GM12878 (cell line): ENCODE results near the gene ARMC9. TPM values are rescaled to one million over a fixed set of nuclear protein-coding genes. Genes with fewer than 3 reads are reported as not detected.

Experiments used
- ATAC-seq: fragments of 200-7000 bp; cut with Tn5 transposase; 3 replicates; pipeline ENCODE4 v1.9.1; 2020; ENCODE audit warnings: mild to moderate bottlenecking, moderate library complexity
- BruUV-seq: library from RNA; stranded (reverse); fragments of 400-500 nt; replicated peaks from 2 replicates; lab custom pipeline; 2021; lab: Mats Ljungman, UMichigan
- CTCF ChIA-PET: fragments of 300-600 bp; sonication (Branson Sonifier 250); formaldehyde crosslinking; extraction: SDS; loops from one replicate; lab custom pipeline; 2021; ENCODE audit warnings: inconsistent platforms; lab: Yijun Ruan, JAX
- POLR2A ChIA-PET: fragments of 350-600 bp; formaldehyde crosslinking; extraction: SDS; loops from one replicate; lab custom pipeline; 2021; ENCODE audit warnings: inconsistent platforms; lab: Charles Lee
- RAD21 ChIA-PET: fragments of 300-600 bp; sonication (Branson Sonifier 250); formaldehyde crosslinking; loops from one replicate; lab custom pipeline; 2023; ENCODE audit warnings: antibody characterized with exemption; ENCODE audit not compliant: unreplicated experiment; lab: Charles Lee
- SMC1A ChIA-PET: fragments of 300-600 bp; sonication (Branson Sonifier 250); formaldehyde crosslinking; loops from one replicate; lab custom pipeline; 2023; ENCODE audit not compliant: unreplicated experiment, uncharacterized antibody; lab: Charles Lee
- DNase-seq: peaks from one replicate; pipeline ENCODE4 v3.0.0-alpha.2; 2011; ENCODE audit warnings: low read depth, low spot score
- FAIRE-seq: peaks from 3 replicates; lab custom pipeline; 2011; peaks lifted over from hg19 to GRCh38; lab: Jason Lieb, UNC
- H2AFZ ChIP-seq: 2 replicates; pipeline ENCODE4 v1.6.0; 2011; ENCODE audit warnings: low read depth, low read length, control low read depth; ENCODE audit not compliant: control insufficient read depth
- H3K27ac ChIP-seq: 2 replicates; pipeline ENCODE4 v1.5.1; 2011; ENCODE audit warnings: control low read depth; ENCODE audit not compliant: control insufficient read depth, insufficient read depth
- H3K27me3 ChIP-seq, 2 experiments: replicated peaks in 1 of 2; 2 replicates each; pipeline versions ENCODE4 v1.6.0 to v1.6.1; 2011; ENCODE audit warnings: low read length in 1 of 2; ENCODE audit not compliant: control insufficient read depth in 2 of 2, insufficient read depth in 2 of 2
- H3K36me3 ChIP-seq, 2 experiments: 2 replicates each; pipeline ENCODE4 v1.5.1; 2011; ENCODE audit warnings: low read length in 1 of 2; ENCODE audit not compliant: control insufficient read depth in 2 of 2, insufficient read depth in 2 of 2
- H3K4me1 ChIP-seq: 2 replicates; pipeline ENCODE4 v1.6.1; 2011; ENCODE audit warnings: mild to moderate bottlenecking, low read length, moderate library complexity, mixed read lengths; ENCODE audit not compliant: control insufficient read depth, insufficient read depth
- H3K4me2 ChIP-seq: 2 replicates; pipeline ENCODE4 v1.6.0; 2011; ENCODE audit warnings: control low read depth; ENCODE audit not compliant: control insufficient read depth, insufficient read depth
- H3K4me3 ChIP-seq: fragments of 200-600 bp; sonication (generic); 2 replicates; pipeline ENCODE4 v1.5.1; 2016
- H3K79me2 ChIP-seq: 2 replicates; pipeline ENCODE4 v1.6.0; 2011; ENCODE audit warnings: low read length; ENCODE audit not compliant: control insufficient read depth, insufficient read depth
- H3K9ac ChIP-seq: 2 replicates; pipeline ENCODE4 v1.8.0; 2011; ENCODE audit warnings: low read length, control low read depth, mixed read lengths; ENCODE audit not compliant: control insufficient read depth, insufficient read depth
- H3K9me3 ChIP-seq: replicated peaks from 3 replicates; pipeline ENCODE4 v1.5.1; 2011; ENCODE audit warnings: mild to moderate bottlenecking, low read length; ENCODE audit not compliant: control insufficient read depth, insufficient read depth
- H4K20me1 ChIP-seq: 2 replicates; pipeline ENCODE4 v1.6.0; 2011; ENCODE audit not compliant: control insufficient read depth, insufficient read depth
- ATF7 ChIP-seq: fragments of 450-650 bp; IDR thresholded peaks from 2 replicates; pipeline ENCODE4 v1.6.1; 2016; ENCODE audit warnings: low read depth, mild to moderate bottlenecking
- BACH1 ChIP-seq: fragments of 450-650 bp; IDR thresholded peaks from 2 replicates; pipeline ENCODE4 v1.6.1; 2017; ENCODE audit warnings: mild to moderate bottlenecking, borderline replicate concordance
- CHD4 ChIP-seq: fragments of 200-600 bp; sonication (generic); IDR thresholded peaks from 2 replicates; pipeline ENCODE4 v1.6.1; 2016; ENCODE audit warnings: mild to moderate bottlenecking
- EGR1 ChIP-seq, 2 experiments: IDR thresholded peaks; 1 replicate in 1 of 2; 2 replicates in 1 of 2; pipeline ENCODE4 v1.6.1; 2011 to 2012; ENCODE audit warnings: low read depth in 2 of 2, low read length in 2 of 2, borderline replicate concordance in 1 of 2, mild to moderate bottlenecking in 1 of 2, moderate library complexity in 1 of 2
- HDGF ChIP-seq: fragments of 450-650 bp; IDR thresholded peaks from 2 replicates; pipeline ENCODE4 v1.6.1; 2016; ENCODE audit warnings: antibody characterized with exemption
- MEF2A ChIP-seq: IDR thresholded peaks from 2 replicates; pipeline ENCODE4 v1.6.1; 2011; ENCODE audit warnings: low read depth, mild to moderate bottlenecking, low read length, moderate library complexity; ENCODE audit not compliant: insufficient read depth
- MXI1 ChIP-seq: fragments of 150-350 bp; IDR thresholded peaks from 2 replicates; pipeline ENCODE4 v1.6.1; 2011; ENCODE audit warnings: low read depth, mild to moderate bottlenecking, inconsistent platforms, low read length, improper control_type of control experiment
- MYB ChIP-seq: fragments of 150-350 bp; IDR thresholded peaks from 2 replicates; pipeline ENCODE4 v1.6.1; 2014; ENCODE audit warnings: mild to moderate bottlenecking, low read depth, low read length, borderline replicate concordance
- RAD51 ChIP-seq: fragments of 450-650 bp; IDR thresholded peaks from 2 replicates; pipeline ENCODE4 v1.6.1; 2016; ENCODE audit warnings: moderate library complexity, mild to moderate bottlenecking, inconsistent platforms
- RELB ChIP-seq: fragments of 450-650 bp; IDR thresholded peaks from 2 replicates; pipeline ENCODE4 v1.6.1; 2017; ENCODE audit warnings: low read depth, mild to moderate bottlenecking, moderate library complexity
- RFX5 ChIP-seq: IDR thresholded peaks from 2 replicates; pipeline ENCODE4 v1.6.1; 2011; ENCODE audit warnings: low read depth, low read length, improper control_type of control experiment
- SUPT20H ChIP-seq: IDR thresholded peaks from 2 replicates; pipeline ENCODE4 v1.6.1; 2011; ENCODE audit warnings: low read depth, mild to moderate bottlenecking, low read length, moderate library complexity, borderline replicate concordance; ENCODE audit not compliant: control insufficient read depth
- YBX1 ChIP-seq: fragments of 450-650 bp; IDR thresholded peaks from 2 replicates; pipeline ENCODE4 v1.6.1; 2016; ENCODE audit warnings: antibody characterized with exemption
- WGBS: methylation state at CpG from one replicate; pipeline ENCODE4 v1.1.6; 2016; ENCODE audit warnings: low lambda C conversion rate; ENCODE audit not compliant: insufficient replicate concordance, insufficient coverage; ENCODE audit errors: missing lambda C conversion rate; 5-methylcytosine and 5-hydroxymethylcytosine counted together
- in situ Hi-C: fragments of 300-500 bp; cut with MboI; formaldehyde crosslinking; loops from 9 replicates; pipeline ENCODE4 v1.14.3; 2018; ENCODE audit warnings: mixed read lengths
- intact Hi-C: fragments of 100-400 bp; cut with micrococcal nuclease; formaldehyde crosslinking; loops from one replicate; pipeline ENCODE4 v1.14.2; 2022; ENCODE audit not compliant: unreplicated experiment
- polyA plus RNA-seq, 11 experiments: library from polyadenylated mRNA; depleted of rRNA in 4 of 11; unstranded in 6 of 11; stranded (reverse) in 5 of 11; fragments of >200 nt; fragmentation: Nextera tagmentation in 4 of 11; fragmentation: Illumina TruSeq in 1 of 11; extraction: Ambion mirVana in 4 of 11; extraction: Trizol in 1 of 11; gene quantifications; 1 replicate in 1 of 11; 2 replicates in 10 of 11; pipeline versions ENCODE4 v1.2.1 to v1.2.3, GENCODE V29; 2011 to 2016; ENCODE audit warnings: inconsistent platforms in 2 of 11, missing spikeins in 2 of 11, low read depth in 1 of 11
- total RNA-seq, 4 experiments: library from RNA; depleted of rRNA in 3 of 4; stranded (reverse); fragments of >200 nt in 3 of 4; fragmentation: Illumina TruSeq in 1 of 4; extraction: Trizol in 1 of 4; gene quantifications; 2 replicates each; pipeline versions ENCODE4 v1.2.1 to v1.2.3, GENCODE V29; 2013 to 2021

ARMC9 gene
- total and polyA plus RNA-seq, 10 of the 15 experiments (the other 5 are each of a cell fraction or from before 2014, with no cell fraction given), result 3.8 to 21.8 (median 10.4) TPM

- ChIA-PET POLR2A (no interaction called here), SMC1A (interaction anchor here (0.8 kb wide), 1 partner anchor 24 kb away, joined by 3 read pairs; no protein-coding TSS in a partner anchor), RAD21 (no interaction called here), CTCF (no interaction called here)
- H3K79me2 ChIP-seq, result no peaks in the 10 kb centered on the region
- FAIRE-seq, result no peak
- no TSS peak for BruUV-seq
- no peak overlapping the region for H3K4me3 ChIP-seq
- H2AFZ ChIP-seq, result no peak overlapping the region
- no peaks in the 10 kb centered on the region for H3K36me3 ChIP-seq
- H3K27ac ChIP-seq, result no peak overlapping the region
- in situ Hi-C loops, result no loop called here
- no peak overlapping the region for H3K4me2 ChIP-seq
- no peaks in the 10 kb centered on the region for H3K9me3 ChIP-seq
- H3K4me1 ChIP-seq, result no peaks in the 10 kb centered on the region
- intact Hi-C loops, result no loop called here
- no peaks in the 10 kb centered on the region for H3K27me3 ChIP-seq
- H3K9ac ChIP-seq, result no peak overlapping the region
- H4K20me1 ChIP-seq, result no peaks in the 10 kb centered on the region
- WGBS, result 42% methylated on average over 7 of the region's 7 CpGs
- no peak for ATAC-seq
- DNase-seq, result no peak
- TF ChIP-seq CHD4 (no peak), HDGF (no peak), YBX1 (no peak), MEF2A (no peak), EGR1 (IDR thresholded peaks at IDR 0.05; ENCODE audit: borderline replicate concordance in 1 of 2, low read depth in 2 of 2, low read length in 2 of 2) (no peak), SUPT20H (no peak), BACH1 (no peak), MXI1 (no peak)
These were observed 173.9 kb downstream of the ARMC9 start for GRCh38 chr2:231372326-231372725.

DNA sequence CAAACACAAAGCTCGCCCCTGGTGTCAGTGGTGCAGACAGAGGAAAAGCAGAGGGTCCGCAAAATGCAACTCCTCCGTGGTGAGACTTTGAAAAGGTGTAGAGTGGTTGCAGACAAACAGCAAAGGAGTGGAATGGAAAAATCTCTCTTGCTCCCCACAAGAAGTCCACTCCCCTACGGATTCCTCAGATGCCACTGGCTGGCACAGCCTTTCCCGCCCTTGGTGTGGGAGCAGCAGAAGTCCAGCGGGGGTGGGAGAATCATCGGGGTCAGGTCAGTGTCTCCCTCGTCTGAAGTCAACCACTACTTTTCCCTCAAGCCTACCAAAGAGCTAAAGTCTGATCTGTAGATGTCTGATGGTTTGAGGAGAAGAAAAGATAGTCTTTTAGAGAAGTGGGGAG is 174.8 kb downstream of the ARMC9 start:
- ATAC-seq, result no peak
- Histone ChIP-seq H3K79me2 (no peaks in the 10 kb centered on the region), H3K4me2 (no peak overlapping the region), H4K20me1 (no peaks in the 10 kb centered on the region), H2AFZ (no peak overlapping the region), H3K4me1 (no peaks in the 10 kb centered on the region), H3K36me3 (no peaks in the 10 kb centered on the region), H3K27me3 (no peaks in the 10 kb centered on the region), H3K27ac (no peak overlapping the region), H3K9me3 (no peaks in the 10 kb centered on the region), H3K4me3 (no peak overlapping the region), H3K9ac (no peak overlapping the region)
- ChIA-PET SMC1A (interaction anchor here (1.5 kb wide), 1 partner anchor 146 kb away, joined by 4 read pairs; no protein-coding TSS in a partner anchor), CTCF (interaction anchor here (1.2 kb wide), 1 partner anchor 76 kb away, joined by 4 read pairs; no protein-coding TSS in a partner anchor), POLR2A (interaction anchor here (0.7 kb wide), 2 partner anchors 38 to 356 kb away, joined by 3 to 4 read pairs; no protein-coding TSS in a partner anchor), RAD21 (no interaction called here)
- no peak for DNase-seq
- in situ Hi-C loops, result no loop called here
- TF ChIP-seq RELB (no peak), RFX5 (no peak), RAD51 (no peak), MYB (no peak), ATF7 (no peak)
- BruUV-seq, result no TSS peak
- no peak for FAIRE-seq
- intact Hi-C loops, result no loop called here
- WGBS, result 54% methylated on average over 8 of the region's 8 CpGs
